HG03558 (cell line): Measurements from ENCODE around the gene SLC1A5.
"Not testable (repeated sequence)": the region's sequence is repeated elsewhere in the genome, so short reads cannot be mapped to it uniquely, and the experiment has no call there.

ENCODE experiments used
- ATAC-seq: cut with Tn5 transposase; IDR thresholded peaks from one replicate; pipeline ENCODE4 v1.9.1; 2021; ENCODE audit warnings: moderate number of reproducible peaks; ENCODE audit not compliant: unreplicated experiment; ENCODE audit errors: extremely low read depth

SLC1A5 gene

GRCh38 chr19:46775642-46776258 lies 12.6 kb downstream of the SLC1A5 start:
- no peak for ATAC-seq

- ATAC-seq, result no peak
Observed at GRCh38 chr19:46773018-46773399, 15.4 kb downstream of the SLC1A5 start.

- ATAC-seq, result no peak
Observed at GRCh38 chr19:46772170-46773017, 16.0 kb downstream of the SLC1A5 start.

GRCh38 chr19:46768746-46769145 lies 19.6 kb downstream of the SLC1A5 start:
- not testable (repeated sequence) for ATAC-seq

GRCh38 chr19:46766569-46767317 lies 21.7 kb downstream of the SLC1A5 start:
- no peak for ATAC-seq

- no peak for ATAC-seq
Observed at GRCh38 chr19:46764817-46765291, 23.5 kb downstream of the SLC1A5 start.

- no peak for ATAC-seq
Observed at GRCh38 chr19:46762245-46762890, 26.0 kb downstream of the SLC1A5 start.

GRCh38 chr19:46761418-46761831 lies 27.0 kb downstream of the SLC1A5 start:
- ATAC-seq, result no peak

- not testable (repeated sequence) for ATAC-seq
Observed at GRCh38 chr19:46760897-46761296, 27.5 kb downstream of the SLC1A5 start.

GRCh38 chr19:46760363-46760762 lies 28.0 kb downstream of the SLC1A5 start:
- no peak for ATAC-seq

- ATAC-seq, result no peak
Observed at GRCh38 chr19:46759817-46760333, 28.5 kb downstream of the SLC1A5 start.

- no peak for ATAC-seq
Observed at GRCh38 chr19:46759206-46759605, 29.2 kb downstream of the SLC1A5 start.

GRCh38 chr19:46756544-46756888 lies 31.9 kb downstream of the SLC1A5 start:
- ATAC-seq, result no peak

GRCh38 chr19:46755853-46756543 lies 32.4 kb downstream of the SLC1A5 start:
- ATAC-seq, result no peak

- no peak for ATAC-seq
Observed at GRCh38 chr19:46755077-46755852, 33.1 kb downstream of the SLC1A5 start.

GRCh38 chr19:46753420-46754155 lies 34.8 kb downstream of the SLC1A5 start:
- ATAC-seq, result no peak

- ATAC-seq, result no peak
Observed at GRCh38 chr19:46748325-46749109, 39.9 kb downstream of the SLC1A5 start.
